Stimulated activated CD8-positive, alpha-beta memory T cell treated with anti-CD3 and anti-CD28 coated beads, Interleukin-4, amount 100 ng/mL, for 4 hours (primary cell): ENCODE data around the gene ATXN1.
A peak's percentile ranks its signal among the peaks of the same experiment; 100 is the strongest.
"Not testable (repeated sequence)": the region's sequence is repeated elsewhere in the genome, so short reads cannot be mapped to it uniquely, and the experiment has no call there.

Experiments
- DNase-seq, 2 donors: peaks; one replicate each; pipeline ENCODE4 v3.0.0-alpha.2; 2020; ENCODE audit warnings: low read depth in 2 of 2, low spot score in 1 of 2

The ATXN1 gene

GRCh38 chr6:16421462-16421960 is 339.7 kb downstream of the ATXN1 start:
- no peak for DNase-seq

GRCh38 chr6:16420715-16421461 is 340.4 kb downstream of the ATXN1 start:
- no peak for DNase-seq

DNA sequence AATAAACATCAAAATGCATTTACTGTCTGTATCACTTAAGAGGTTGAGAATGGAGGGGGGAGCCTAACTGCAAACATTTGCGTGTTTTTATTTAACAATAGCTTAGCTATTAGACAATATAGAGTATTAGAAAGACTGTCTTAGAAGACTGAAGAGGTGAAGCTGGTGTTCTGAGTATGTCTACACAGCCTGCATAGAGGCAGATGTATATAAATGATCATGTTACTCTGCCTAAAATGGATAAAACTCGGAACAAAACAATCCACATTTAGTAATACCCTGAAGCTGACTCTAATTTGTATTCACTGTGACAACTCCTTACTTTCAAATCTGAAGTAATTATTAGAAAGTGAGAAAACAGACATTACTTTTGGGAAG is 340.9 kb downstream of the ATXN1 start:
- DNase-seq: no peak

GRCh38 chr6:16419636-16420336 is 341.5 kb downstream of the ATXN1 start:
- no peak for DNase-seq

- no peak for DNase-seq
These were observed 343.1 kb downstream of the ATXN1 start for GRCh38 chr6:16418151-16418550.

DNA sequence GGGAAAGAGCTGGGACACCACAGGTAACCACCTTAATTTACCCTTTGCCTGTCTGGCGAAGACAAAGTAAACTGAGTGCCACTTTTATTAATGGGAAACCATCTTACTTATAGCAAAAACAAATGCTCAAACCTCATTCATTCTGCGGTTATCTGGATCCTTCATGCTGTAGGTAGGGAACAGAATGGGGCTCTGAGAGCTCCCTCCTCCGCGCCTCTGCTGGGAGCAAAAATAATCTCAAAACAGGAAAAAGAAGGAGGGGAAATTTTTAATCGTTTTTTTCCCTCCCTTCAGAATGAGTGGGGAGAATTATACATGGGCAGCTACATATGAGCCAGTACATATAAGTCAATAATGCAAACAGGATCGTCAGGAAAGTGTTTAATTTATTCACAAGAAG is 345.6 kb downstream of the ATXN1 start:
- no peak for DNase-seq

DNA sequence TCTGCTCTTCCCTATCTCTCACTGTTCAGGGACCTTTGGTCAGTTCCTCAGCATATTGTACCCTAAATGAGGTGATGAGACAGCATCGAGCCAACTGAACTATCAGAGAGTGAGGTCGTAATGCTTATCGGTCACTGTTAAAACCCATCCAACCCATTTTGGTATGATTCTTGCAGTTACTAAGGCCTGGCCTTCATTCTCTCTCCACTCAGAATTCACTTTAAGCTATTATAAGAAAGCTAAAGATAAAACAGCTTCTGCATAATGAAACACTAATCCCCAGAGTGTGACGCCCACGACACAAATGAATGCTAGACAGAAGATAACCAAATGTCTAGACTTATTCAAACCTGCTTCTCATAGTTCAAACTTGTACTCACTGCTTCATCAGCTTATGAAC is 347.1 kb downstream of the ATXN1 start:
- no peak for DNase-seq

- DNase-seq: no peak
These were observed 347.9 kb downstream of the ATXN1 start for GRCh38 chr6:16413399-16413798.

GRCh38 chr6:16412982-16413381 is 348.3 kb downstream of the ATXN1 start:
- DNase-seq: no peak

DNA sequence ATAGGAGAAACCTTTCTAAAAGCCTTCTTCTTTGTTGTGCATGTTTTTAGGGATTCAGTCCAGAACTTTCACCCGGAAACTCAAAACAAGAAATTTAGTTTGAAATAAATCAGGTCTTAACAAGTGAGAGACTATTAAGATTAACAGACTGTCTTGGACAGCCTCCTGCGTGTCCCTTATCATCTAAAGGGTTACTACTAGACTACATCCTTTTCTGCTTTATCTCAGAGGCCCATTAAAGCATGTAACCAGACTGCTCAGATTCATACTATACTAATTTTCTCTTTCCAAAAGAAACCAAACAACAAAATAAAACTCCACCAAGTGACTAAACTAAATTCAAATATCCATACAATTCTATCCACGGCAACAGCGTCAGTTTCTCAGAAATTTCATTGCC is 349.1 kb downstream of the ATXN1 start:
- DNase-seq: no peak

- DNase-seq: peak; percentile 25 to 35
These were observed 351.5 kb downstream of the ATXN1 start for GRCh38 chr6:16409531-16410441.

DNA sequence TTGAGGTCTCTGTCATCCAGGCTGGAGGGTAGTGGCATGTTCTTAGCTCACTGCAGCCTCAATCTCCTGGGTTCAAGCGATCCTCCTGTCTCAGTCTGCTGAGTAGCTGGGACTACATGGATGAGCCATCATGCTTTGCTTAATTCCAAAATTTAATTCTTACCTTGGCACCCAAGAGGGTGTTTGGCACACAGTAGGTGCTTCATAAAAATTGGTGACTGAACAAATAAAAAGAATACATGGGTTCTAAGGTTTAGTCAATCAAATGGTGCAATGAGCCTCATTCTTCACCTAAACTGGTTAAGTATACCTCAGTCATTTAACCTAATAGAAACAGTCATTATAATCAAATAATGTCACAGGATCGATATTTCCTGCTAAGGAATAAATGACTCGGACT is 352.5 kb downstream of the ATXN1 start:
- DNase-seq: no peak

GRCh38 chr6:16406966-16407365 is 354.3 kb downstream of the ATXN1 start:
- no peak for DNase-seq

DNA sequence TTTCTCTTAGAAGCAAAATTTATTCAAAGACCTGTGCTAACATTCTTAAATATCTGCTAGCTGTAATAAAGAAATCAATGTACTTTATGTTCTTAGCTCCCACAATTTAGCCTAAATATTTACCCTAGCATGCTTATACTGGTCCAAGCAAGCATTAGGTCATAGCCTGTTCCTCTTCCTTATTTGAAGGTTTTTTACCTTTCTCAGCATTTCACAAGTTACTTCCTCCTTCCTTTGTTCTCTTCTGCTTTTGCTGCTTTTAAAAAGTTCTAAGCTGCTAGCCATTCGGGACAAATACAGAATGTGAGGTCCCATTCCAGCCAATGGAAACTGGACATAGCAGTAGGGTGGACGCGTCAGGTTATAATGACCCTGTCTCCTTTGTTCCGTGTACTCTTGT is 354.7 kb downstream of the ATXN1 start:
- DNase-seq: not testable (repeated sequence)

GRCh38 chr6:16405375-16405774 is 355.9 kb downstream of the ATXN1 start:
- DNase-seq: no peak

DNA sequence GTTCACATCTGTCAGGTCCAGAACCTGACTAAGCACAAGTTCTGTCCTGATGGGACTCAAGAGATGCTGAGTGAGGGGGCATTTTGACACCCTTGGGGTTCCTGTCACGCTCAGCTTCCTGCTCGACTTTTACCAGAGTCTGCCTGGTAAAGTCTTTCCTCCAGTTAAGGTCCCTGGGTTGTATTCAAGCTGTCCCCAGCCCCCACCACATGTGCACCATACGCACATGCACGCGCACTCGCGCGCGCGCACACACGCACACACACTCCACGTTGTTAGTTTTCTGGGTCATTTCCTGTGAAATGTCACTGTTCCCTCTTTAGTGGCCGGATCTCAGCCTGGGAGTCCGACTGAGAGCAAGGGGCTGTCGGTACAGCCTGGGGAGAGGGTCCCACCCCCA is 356.8 kb downstream of the ATXN1 start:
- DNase-seq: no peak

DNA sequence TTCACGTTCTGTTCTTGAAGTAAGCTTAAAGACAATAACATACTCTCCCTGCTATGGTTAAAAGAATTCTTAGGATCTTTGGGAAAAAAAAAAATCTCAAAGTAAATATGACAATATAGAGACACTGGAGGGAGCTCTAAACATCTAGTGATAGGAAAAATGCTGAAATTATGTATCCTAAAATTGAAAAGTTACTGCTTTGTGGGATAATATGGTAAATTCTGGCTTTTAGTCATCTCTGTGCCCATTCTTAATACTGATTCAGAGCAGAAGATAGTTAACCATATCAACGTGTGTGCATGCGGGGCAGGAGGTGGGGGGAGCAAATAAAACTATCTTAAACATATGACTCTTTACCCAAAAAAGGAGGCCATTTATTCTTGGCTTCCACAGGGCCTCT is 357.4 kb downstream of the ATXN1 start:
- DNase-seq: no peak

- DNase-seq: no peak
These were observed 358.7 kb downstream of the ATXN1 start for GRCh38 chr6:16402581-16402900.

DNA sequence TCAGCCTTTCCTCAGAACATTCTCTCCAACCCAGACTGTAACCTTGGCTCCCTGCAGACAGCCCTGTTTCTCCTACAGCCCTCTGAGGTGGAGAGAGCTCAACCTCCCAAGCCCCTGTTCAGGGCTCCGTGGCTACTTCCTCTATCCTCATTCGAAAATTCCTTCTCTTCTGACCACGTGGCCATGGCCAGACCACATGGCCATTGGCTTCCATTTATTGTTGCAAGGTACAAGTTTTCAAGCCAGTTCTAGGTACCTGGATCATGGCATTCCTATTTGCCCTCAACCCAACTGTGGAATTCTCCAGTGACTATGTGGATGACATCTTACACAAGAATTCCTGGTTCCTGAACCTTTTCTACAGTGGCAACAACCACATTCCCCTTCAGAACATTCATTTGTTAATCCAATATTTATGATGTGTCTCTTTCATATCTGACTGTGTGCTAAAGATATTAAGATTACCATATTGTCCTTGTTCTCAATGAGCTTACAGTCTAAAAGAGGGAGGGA is 361.0 kb downstream of the ATXN1 start:
- DNase-seq: no peak

GRCh38 chr6:16399695-16400094 is 361.6 kb downstream of the ATXN1 start:
- no peak for DNase-seq

DNA sequence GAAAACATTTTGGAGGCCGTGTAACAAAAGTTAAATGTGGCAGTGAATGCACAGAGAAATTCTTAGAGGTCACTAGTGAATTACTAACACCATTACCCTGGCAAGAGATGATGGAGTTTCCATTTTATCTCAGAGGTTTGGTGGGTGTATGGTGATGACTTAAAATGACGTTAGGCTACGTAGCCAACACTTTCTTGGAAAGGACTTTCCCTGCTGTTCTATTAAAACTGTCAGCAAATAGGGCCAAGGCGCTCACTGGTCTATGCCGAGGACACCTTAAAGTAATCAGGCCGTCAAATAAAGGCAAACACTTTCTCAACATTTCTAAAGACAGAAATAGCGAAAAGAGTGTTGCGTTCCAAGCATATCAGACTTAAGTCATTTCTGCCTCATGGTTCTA is 362.1 kb downstream of the ATXN1 start:
- DNase-seq: no peak

- DNase-seq: no peak
These were observed 362.7 kb downstream of the ATXN1 start for GRCh38 chr6:16398587-16398986.
